GM12874 (cell line): ENCODE measurements around the gene DNAJC17.
A peak's percentile ranks its signal among the peaks of the same experiment; 100 is the strongest.

Experiments
- TF ChIP-seq, protein P1 (sequence below): IDR thresholded peaks from 2 replicates; pipeline ENCODE4 v1.5.1; 2011; ENCODE audit warnings: low read depth, mild to moderate bottlenecking, control low read depth, low read length, moderate library complexity; ENCODE audit not compliant: insufficient read depth

The DNAJC17 gene

DNA sequence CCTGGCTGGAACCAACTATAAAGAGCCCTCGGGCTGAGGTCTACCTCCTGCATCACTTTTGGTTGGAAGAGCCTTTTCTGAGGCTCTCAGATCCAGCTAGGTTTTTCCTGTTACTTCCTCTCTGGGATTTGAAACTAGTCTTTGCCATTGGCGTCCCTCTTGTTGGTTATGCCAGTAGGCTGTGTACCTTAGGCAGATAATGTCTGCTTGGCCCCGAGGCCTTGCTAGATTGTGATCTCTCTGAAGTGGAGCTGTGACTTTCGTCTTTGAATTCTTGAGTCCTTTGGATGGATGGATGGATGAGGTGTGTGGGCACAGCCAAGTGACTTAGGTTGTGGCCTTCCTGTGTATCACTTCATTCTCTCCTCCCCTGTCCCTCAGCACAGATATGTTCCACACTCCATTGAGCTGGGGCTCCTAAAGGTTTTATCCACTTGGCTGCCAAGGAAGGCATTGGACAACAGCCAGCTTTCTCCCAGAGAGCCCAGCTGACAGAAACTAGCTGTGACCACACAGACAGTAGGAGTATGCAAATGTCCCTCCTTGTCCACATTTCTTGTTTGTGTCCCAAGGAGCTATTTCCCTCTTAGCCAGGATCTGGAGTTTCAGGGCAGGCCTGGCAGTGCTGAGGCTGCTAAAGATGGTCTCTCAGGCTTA lies 7.9 kb upstream of the DNAJC17 start:
- TF ChIP-seq, protein P1, sequence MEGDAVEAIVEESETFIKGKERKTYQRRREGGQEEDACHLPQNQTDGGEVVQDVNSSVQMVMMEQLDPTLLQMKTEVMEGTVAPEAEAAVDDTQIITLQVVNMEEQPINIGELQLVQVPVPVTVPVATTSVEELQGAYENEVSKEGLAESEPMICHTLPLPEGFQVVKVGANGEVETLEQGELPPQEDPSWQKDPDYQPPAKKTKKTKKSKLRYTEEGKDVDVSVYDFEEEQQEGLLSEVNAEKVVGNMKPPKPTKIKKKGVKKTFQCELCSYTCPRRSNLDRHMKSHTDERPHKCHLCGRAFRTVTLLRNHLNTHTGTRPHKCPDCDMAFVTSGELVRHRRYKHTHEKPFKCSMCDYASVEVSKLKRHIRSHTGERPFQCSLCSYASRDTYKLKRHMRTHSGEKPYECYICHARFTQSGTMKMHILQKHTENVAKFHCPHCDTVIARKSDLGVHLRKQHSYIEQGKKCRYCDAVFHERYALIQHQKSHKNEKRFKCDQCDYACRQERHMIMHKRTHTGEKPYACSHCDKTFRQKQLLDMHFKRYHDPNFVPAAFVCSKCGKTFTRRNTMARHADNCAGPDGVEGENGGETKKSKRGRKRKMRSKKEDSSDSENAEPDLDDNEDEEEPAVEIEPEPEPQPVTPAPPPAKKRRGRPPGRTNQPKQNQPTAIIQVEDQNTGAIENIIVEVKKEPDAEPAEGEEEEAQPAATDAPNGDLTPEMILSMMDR, result no peak

DNA sequence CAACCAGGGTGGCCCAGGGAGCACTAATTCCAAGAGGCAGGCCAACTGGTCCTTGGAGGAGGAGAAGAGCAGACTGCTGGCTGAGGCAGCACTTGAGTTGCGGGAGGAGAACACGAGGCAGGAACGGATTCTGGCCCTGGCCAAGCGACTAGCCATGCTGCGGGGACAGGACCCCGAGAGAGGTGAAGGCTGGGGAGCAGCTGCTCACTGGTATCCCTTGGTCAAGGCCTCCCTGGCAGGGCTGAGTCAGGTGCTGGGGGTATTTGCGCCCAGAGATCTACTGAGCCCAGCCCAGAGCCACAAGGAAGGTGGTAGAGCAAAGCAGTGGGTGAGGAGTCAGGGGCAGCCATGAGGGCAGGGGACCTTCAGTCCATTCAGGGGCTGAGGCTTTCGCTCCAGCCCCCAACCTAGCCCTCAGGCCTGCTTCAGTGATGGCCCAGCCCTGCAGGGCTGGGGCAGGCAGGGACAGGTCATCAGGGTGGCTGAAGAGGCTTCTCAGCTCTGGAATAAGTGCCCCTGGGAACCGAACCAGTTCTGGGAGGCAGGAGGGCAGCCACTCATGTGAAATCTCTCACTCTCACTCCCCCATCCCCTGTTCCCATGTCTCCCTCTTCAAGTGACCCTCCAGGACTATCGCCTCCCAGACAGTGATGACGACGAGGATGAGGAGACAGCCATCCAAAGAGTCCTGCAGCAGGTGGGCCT lies 5.6 kb upstream of the DNAJC17 start:
- TF ChIP-seq, protein P1, result no peak

DNA sequence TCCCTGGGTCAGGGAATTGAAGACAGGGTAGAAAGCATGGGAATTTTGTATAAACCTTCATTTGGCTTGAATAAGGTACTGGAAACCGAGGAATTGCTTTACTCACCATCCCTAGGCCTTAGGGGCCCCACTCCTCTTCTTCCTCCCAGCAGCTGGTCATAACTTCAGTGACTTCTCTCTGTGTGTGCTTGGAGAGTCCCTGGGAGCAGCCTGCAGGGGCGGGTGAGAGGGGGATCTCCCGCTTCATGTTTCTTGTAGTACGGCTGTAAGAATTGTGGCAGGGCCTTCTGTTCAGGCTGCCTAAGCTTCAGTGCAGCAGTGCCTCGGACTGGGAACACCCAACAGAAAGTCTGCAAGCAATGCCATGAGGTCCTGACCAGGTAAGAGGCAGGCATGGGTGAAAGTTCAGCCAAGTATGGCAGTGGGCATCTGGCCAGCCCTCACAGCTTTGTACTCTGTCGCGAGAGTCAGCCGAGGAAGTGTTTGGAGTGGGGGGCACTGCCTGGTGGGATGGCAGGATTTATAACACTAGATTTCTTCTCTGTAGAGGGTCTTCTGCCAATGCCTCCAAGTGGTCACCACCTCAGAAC lies 1.7 kb upstream of the DNAJC17 start:
- TF ChIP-seq, protein P1, result no peak

DNA sequence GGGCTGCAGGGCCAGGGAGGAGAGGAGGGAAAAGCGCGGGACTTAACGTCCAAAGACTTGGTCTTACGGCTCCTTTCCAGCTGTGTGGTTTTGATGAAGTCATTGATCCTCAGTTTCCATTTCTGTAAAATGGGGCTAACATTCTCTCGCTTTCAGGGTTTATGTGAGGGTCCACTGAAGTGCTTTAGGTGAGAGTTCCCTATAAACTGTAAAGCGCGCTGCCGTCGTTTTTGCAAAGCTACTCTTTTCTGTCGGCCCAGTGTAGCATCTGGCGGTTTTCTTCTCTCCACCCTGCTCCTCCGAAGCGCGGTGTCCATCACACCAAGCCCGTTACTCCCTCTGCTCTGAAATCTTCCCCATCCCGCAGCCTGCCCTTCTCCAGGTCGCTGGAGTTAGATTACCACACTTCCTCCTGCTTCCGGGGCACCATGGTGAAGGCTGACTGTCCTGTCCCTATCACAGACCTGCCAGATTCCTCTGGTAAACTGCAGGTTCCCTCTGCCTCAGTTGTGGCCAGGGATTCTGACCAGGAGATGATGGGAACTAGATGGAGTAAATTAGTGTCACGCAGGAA lies 702 bp upstream of the DNAJC17 start:
- TF ChIP-seq, protein P1, result no peak

DNA sequence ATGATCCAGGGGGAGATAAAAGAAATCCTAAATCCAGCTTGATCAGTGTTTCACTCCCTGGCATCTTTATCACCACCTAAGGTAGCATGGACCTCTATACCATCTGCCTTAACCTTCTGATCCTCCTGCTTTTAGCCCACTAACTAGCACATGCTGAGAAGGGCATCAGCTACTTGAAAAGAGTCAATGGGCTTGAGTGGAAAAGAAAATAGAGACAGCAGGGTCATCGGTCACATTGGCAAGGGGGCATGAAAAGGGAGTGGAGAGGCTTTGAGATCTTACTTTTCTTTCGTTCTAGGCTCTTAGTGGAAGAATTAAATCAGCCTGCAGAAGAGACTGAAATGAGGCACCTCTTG lies 623 bp downstream of the DNAJC17 start:
- TF ChIP-seq, protein P1, result no peak

DNA sequence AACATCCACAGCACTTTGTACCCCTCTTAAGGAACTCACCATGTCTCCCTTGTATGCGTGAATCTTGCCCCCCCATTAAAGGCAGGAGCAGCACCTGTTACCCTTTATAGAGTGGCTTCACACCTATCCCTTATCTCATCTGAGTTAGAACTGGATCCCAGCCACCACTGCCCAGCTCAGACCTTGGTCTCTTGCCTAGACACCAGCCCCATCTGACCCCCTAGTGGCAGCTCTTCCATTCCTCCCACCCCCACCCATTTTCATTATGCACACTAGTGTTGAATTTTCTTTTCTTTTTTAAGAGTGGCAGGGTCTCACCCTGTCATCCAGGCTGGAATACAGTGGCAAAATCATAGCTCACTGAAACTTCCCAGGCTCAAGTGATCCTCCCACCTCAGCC lies 3.6 kb downstream of the DNAJC17 start:
- TF ChIP-seq, protein P1, result 0 out of 2 replicates have a peak, but pooled peaks have one; percentile 8

DNA sequence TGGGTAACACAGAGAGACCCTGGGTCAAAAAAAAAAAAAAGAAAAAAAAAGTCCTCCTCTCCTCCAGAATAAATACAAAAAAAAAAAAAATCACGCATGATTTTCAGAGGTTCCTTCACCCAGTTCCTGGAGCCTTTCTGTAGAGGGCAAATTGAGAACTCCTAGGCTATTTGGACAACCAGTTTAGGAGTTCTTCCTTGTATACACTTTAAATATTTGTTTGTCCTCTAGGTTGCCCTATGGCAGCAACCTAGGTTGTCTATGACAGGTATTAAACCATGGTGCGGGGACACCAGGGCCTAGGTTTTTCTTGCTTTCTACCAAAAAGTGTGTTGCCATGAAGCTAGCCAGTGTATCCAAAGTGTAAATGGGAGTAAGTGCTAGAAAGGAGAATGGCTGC lies 4.2 kb downstream of the DNAJC17 start:
- TF ChIP-seq, protein P1, result no peak
